ELF-1 (cell line): ENCODE results near the gene MAPKBP1.

Experiments used
- DNase-seq: peaks from one replicate; pipeline ENCODE4 v3.0.0-alpha.2; 2016; ENCODE audit warnings: low read depth, low spot score

Gene MAPKBP1

GRCh38 chr15:41850482-41851166 lies 76.3 kb downstream of the MAPKBP1 start:
- DNase-seq, result no peak

- no peak for DNase-seq
Measured at GRCh38 chr15:41851167-41851523, 76.9 kb downstream of the MAPKBP1 start.

DNA sequence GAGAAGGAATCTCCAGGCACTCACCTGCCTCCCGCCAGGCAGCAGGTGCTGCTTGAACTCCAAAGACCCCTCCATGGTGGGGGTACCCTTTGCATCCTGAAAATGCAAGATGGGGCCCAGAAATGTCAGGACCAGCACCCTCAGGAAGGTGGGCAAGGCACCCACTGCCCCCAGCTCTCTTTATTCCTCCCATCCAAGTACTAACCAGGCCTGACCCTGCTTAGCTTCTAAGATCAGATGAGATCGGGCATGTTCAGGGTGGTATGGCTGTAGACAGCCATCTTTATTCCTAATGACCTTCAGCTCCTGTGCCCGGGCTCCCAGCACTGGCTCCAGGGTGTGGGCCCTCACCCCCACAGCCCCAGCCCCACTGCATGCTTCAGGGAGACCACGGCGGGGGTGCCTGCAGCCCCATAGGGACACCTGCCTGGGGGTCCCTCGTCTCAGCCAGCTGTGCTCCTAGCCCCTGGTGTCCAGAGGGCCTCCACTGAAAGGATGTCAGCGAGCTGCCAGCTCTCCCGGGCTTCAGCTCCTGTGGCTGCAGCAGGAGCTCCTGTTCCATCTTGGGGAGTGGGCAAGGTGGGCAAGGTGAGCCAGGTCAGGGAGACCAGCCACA lies 77.6 kb downstream of the MAPKBP1 start:
- DNase-seq, result no peak

- DNase-seq, result peak; percentile 68
Measured at GRCh38 chr15:41852736-41853590, 78.7 kb downstream of the MAPKBP1 start.

GRCh38 chr15:41853831-41854230 lies 79.5 kb downstream of the MAPKBP1 start:
- no peak for DNase-seq

DNA sequence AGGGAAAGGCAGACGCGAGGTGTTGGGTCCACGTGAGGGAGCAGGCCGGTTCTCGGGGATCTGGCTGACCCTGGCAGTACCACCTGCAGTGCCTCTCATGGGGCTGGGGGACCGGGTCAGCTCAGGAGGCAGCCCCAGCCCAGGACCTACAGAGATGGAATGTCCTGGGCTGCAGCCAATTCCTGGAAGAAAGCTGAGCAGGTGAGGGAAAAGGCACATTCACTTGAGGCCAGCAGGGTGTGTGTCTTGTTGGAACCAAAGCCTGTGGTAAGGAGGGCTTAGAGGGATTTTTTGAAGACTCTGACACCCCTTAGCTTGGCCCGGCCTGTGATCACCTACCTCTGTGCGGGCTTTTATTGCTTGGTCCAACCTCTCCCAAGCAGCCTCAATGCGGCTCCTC lies 80.2 kb downstream of the MAPKBP1 start:
- DNase-seq, result no peak

DNA sequence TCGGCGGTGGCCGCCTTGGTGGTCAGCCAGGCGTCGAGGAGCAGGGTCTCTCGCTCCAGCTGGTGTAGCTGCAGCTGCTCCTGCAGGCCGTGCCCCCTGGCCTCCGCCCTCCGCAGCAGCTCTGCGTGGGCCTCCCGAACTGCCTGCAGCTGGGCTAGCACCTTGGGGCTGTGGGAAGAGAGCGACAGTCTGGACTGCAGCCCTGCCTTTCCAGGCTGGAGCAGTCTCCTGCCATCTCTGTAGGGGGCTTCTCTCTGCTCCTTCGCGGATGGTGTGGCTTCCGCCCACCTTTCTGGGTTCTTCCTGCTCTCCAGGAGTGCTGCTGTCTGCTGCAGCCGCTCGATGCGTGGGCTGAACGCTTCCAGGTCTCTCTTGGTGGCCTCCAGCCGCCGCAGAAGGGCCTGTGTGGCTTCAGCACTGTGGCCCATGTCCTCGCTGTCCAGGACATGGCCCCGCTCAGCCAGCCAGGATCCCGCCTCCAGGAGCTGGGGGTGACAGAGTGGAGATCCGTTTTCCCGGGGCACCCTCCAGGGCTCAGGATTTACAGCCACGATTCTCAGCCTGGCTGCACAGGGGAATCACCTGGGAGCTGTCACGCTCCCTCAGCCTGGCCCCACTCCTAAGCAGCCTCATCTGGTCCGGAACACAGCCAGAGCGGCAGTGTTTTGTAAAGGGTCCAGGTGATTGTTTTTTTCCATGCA lies 81.1 kb downstream of the MAPKBP1 start:
- DNase-seq, result no peak

- DNase-seq, result no peak
Measured at GRCh38 chr15:41856262-41856661, 82.0 kb downstream of the MAPKBP1 start.

DNA sequence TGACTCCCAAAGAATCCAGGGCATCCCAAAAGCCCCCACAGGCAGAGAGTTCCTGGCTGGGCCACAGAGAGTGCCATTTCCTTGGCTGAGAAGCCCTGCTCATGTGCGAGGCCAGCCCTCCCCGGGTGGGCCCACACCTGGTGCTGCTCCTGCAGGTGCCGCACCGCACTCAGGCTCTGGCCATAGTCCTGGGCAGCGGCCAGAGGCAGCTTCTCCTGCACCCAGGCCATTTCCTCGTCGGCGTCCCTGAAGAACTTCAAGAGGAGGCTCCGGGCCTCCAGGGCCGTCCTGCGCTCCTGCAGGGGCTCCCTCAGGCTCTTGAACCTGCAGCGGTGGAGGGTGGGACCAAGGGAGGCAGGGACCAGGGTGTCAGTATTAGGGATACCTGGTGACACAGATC lies 82.4 kb downstream of the MAPKBP1 start:
- DNase-seq, result no peak

GRCh38 chr15:41857316-41857715 lies 83.0 kb downstream of the MAPKBP1 start:
- DNase-seq, result no peak

DNA sequence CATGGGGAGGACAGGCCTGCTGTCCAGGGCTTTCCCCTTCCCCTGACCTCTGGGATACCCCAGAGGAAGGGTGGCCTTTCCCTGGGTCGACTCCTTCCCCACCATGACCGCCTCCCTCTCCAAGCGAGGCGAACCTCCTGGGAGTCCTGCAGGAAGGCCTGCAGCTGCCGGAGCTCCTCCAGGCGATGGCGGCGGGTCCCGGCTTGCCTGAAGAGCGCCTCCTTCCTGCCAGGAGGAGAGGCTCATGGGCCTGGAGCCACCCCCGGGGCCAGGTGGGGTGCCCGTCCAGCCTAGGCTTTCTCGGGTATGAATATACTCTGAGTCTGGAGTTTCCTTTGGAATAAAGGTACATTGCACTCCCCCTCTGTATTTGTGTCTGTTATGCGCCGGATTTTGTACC lies 84.5 kb downstream of the MAPKBP1 start:
- no peak for DNase-seq

DNA sequence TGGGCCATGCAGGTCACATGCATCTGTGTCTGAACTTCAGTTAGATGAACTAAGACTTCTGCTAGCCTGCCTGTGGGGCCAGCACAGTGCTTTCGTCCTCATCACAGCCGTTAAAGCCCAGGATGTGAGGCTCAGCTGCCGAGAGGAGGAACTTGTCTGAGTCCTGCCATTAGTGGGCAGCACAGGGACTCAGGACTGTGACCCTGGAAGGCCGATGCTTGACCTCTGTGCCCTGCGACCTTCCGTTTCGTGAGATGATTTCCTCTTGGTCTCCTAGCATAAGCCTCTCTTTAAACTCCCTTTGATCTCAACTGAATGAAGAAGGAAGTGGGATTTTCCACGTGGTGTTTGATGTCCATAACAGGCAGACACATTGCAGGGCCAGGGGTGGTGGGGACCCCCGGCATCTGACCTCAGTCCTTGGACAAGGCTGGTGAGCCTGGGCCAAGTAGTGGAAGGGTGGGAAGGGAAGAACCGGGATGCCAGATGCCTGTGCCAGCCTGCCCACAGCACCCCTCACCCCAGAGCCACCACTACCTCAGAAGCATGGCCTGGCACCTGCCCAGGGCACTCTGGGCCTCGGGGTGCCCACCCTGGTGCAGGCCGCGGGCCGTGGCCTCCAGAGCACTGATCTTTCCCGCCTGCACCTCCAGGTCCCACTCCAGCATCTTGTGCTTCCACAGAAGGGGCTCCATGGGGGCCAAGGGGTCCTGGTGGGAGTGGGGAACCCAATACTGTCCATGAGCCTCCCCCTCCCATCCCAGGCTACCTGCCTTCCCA lies 86.0 kb downstream of the MAPKBP1 start:
- no peak for DNase-seq

DNA sequence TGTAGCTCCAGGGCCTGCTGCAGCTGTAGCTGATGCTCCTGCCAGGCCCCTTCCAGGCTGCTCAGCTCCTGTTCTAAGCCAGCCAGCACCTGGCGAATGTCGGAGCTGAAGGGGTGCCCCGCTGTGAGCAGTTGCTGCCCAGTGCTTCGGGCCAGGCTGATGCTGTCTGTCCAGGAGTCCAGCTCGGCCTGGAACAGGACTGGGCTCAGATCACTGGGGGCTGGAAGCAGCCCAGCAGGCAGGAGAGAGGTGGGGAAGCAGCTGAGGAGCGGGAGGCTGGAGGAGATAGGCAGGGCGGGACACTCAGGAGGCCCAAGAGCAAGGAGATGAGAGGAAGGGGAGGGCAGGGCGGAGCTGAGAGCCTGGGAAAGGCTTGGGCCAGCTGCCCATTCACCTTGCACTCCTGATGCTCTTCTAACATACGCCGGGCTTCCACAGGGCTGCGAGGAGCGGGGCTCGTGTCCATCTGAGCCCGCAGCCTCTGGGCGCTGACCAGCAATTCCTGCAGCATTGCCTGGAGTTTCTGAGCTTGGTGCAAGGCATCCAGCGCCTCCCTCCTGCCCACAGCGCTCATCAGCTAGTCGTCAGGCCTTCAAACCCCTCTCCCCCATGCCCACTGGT lies 87.6 kb downstream of the MAPKBP1 start:
- DNase-seq, result no peak

DNA sequence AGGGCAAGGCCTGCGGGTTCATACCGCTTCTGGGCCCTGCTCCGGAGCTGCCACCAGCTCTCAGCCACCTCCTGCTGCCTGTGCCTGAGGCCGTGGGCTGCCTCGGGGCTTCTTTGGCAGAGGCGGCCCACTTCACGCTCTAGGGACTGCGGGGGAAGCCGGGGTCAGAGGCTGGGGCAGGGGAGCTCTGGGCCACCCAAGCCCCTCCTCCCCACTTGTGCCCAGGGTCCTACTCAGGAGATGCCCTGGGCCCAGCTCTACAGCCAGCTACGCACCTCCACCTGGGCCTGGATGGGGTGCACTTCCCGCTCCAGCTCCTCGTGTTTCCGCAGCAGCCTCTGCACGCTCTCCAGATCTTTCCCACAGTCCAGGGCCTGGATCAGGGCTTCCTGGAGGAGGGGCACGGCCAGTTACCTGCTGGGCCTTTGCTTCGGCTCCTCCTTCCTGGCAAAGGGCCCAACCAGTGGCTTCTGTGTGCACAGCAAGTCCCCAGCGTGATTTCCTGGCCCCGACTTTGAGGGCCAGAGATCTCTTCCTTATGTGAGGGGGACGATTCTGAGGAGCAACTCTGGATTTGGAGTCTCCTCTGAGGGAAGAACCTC lies 88.3 kb downstream of the MAPKBP1 start:
- DNase-seq, result no peak

- DNase-seq, result no peak
Measured at GRCh38 chr15:41865490-41866055, 91.3 kb downstream of the MAPKBP1 start.

GRCh38 chr15:41866263-41866703 lies 92.0 kb downstream of the MAPKBP1 start:
- DNase-seq, result peak; percentile 84

DNA sequence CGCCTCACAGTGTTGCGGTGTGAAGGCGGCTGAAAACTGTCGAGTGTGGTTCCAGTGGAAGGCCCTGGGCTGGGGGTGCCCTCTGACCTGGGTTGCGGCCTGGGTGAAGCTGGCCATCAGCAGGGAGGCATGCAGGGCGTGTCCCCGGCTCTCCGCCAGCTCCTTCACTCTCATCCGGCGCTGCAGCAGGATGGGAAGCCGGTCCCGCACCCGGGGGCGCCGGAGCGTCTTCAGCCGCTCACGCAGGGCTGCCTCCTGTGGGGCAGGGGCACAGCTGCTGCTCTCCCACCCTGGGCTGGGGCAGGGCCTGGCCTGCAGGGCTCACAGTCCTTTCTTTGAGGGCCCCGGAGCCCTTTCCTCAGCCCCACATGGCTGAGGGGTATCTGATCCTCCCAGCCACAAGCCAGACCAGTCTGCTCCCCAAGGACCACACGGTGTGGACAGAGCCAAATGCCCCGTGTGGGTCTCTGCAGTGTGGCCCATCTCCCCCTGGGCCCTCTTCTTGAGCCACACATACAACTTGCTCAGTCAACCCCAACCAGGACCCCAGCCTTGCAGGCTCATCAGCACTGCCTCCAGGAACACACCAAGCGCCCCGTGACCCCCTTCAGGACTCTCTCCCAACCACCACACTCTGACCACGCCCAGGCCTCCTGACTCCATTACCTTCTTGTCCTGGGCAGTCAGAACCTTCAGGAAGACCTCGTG lies 92.7 kb downstream of the MAPKBP1 start:
- DNase-seq, result no peak

DNA sequence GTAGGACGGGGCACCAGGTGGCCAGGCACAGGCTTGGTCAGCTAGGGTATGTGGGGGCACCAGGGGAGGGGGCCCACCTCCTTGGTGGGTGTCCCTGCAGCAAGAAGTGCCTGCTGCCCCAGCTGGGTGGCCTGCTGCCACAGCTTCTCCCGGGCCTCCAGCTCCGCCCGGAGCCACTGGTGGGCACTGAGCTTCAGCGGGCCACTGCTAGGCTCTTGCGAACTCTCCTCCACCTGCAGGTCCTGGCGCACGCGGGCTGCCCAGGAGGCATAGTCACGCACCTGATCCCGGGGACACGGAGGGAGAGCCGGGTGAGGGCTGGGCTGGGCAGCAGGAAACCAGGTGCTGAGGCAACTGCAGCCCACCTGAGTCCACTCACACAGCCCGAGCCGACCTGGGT lies 94.0 kb downstream of the MAPKBP1 start:
- DNase-seq, result no peak
